ENCODE measurements around the gene MRPS24.
"Not testable (repeated sequence)": the region's sequence is repeated elsewhere in the genome, so short reads cannot be mapped to it uniquely, and the experiment has no call there.

DNA sequence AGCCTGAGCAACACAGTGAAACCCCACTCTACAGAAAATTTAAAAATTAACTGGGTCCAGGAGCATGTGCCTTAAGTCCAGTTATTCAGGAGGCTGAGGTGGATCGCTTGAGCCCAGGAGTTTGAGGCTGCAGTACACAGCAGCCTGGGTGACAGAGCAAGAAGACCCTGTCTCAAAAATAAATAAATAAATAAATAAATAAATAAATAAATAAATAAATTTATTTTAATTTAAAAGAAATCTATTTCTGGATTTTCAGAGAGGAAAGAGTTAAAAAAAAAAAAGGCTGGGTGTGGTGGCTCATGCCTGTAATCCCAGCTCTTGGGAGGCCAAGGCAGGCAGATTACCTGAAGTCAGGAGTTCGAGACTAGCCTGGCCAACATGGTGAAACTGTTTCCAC is 29.3 kb upstream of the MRPS24 start:
- TF ChIP-seq, protein P1, sequence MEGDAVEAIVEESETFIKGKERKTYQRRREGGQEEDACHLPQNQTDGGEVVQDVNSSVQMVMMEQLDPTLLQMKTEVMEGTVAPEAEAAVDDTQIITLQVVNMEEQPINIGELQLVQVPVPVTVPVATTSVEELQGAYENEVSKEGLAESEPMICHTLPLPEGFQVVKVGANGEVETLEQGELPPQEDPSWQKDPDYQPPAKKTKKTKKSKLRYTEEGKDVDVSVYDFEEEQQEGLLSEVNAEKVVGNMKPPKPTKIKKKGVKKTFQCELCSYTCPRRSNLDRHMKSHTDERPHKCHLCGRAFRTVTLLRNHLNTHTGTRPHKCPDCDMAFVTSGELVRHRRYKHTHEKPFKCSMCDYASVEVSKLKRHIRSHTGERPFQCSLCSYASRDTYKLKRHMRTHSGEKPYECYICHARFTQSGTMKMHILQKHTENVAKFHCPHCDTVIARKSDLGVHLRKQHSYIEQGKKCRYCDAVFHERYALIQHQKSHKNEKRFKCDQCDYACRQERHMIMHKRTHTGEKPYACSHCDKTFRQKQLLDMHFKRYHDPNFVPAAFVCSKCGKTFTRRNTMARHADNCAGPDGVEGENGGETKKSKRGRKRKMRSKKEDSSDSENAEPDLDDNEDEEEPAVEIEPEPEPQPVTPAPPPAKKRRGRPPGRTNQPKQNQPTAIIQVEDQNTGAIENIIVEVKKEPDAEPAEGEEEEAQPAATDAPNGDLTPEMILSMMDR (IDR thresholded peaks at IDR 0.05; ENCODE audit: insufficient read depth, low read depth, low read length): not testable (repeated sequence)
- TF ChIP-seq EZH2 (IDR thresholded peaks at IDR 0.05; ENCODE audit: insufficient read depth, low read length): not testable (repeated sequence)
